ENCODE measurements around the gene MGMT. TPM values are rescaled to one million over a fixed set of nuclear protein-coding genes. Genes with fewer than 3 reads are reported as not detected.

The MGMT gene
- total RNA-seq, 4 donors from 2014 or later, result 16.5 to 37.5 (median 32.1) TPM

DNA sequence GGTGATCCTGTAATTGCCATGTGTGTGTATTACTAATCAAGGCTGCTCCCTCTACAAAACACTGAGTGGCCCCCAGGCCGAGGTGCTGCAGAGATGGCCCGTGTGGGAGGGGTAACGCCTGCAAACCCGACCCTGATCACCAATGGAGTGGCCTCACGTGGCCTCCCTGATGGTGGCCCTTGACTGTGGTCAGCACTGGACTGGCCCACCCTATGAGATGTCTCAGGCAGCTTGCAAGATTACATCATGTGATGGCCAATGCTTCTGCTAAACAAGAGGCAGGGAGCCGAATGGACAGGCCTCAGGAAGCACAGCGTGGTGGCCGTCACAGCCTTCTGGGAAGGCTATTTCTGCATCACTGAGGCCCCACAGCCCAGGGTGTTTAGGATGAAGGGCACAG is 186.4 kb downstream of the MGMT start:
- H3K4me1 ChIP-seq, result no peaks in the 10 kb centered on the region
- H3K27me3 ChIP-seq, result no peaks in the 10 kb centered on the region
- H3K9me3 ChIP-seq, result no peaks in the 10 kb centered on the region
- no peak overlapping the region for H3K4me3 ChIP-seq
- no peak for ATAC-seq
- TF ChIP-seq POLR2AphosphoS5 (IDR thresholded peaks at IDR 0.05) (no peak), EP300 (IDR thresholded peaks at IDR 0.05) (no peak)
- H3K27ac ChIP-seq, result no peak overlapping the region
- WGBS, 2 donors (ENCODE audit: low coverage in 1 of 2), result 76% methylated on average over 2 of the region's 8 CpGs; no CpG with 5 or more reads in 1 of the 2 donors
- H3K36me3 ChIP-seq, result no peaks in the 10 kb centered on the region

DNA sequence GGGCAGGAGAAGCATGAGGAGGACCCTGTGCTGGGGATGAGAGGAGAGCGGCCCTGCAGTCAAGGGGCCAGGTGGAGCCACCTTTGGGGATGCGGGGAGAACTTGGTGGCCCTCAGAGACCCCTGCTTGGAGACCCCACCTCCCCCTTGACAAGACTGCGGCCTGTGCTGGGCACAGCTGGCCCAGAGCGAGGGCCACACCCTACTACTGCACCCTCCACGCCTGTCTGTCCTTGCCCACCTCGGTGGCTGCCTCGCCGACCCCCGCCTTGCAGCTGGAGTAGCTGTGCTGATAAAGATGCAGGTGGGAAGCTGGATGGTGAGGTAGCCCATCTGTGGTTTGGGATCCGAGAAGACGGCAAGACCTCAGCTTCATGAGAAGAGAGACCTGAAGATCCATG is 186.8 kb downstream of the MGMT start:
- Histone ChIP-seq H3K27me3 (no peaks in the 10 kb centered on the region), H3K36me3 (no peaks in the 10 kb centered on the region), H3K27ac (no peak overlapping the region), H3K4me1 (no peaks in the 10 kb centered on the region), H3K4me3 (no peak overlapping the region), H3K9me3 (no peaks in the 10 kb centered on the region)
- WGBS, 2 donors (ENCODE audit: low coverage in 1 of 2), result 100% methylated on average over 1 of the region's 11 CpGs; no CpG with 5 or more reads in 1 of the 2 donors
- TF ChIP-seq POLR2A (IDR thresholded peaks at IDR 0.05), result no peak
- TF ChIP-seq, protein P1, sequence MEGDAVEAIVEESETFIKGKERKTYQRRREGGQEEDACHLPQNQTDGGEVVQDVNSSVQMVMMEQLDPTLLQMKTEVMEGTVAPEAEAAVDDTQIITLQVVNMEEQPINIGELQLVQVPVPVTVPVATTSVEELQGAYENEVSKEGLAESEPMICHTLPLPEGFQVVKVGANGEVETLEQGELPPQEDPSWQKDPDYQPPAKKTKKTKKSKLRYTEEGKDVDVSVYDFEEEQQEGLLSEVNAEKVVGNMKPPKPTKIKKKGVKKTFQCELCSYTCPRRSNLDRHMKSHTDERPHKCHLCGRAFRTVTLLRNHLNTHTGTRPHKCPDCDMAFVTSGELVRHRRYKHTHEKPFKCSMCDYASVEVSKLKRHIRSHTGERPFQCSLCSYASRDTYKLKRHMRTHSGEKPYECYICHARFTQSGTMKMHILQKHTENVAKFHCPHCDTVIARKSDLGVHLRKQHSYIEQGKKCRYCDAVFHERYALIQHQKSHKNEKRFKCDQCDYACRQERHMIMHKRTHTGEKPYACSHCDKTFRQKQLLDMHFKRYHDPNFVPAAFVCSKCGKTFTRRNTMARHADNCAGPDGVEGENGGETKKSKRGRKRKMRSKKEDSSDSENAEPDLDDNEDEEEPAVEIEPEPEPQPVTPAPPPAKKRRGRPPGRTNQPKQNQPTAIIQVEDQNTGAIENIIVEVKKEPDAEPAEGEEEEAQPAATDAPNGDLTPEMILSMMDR (IDR thresholded peaks at IDR 0.05), result no peak
- TF ChIP-seq EP300 (IDR thresholded peaks at IDR 0.05), result no peak
- TF ChIP-seq POLR2AphosphoS5 (IDR thresholded peaks at IDR 0.05), result no peak
- no peak for ATAC-seq

DNA sequence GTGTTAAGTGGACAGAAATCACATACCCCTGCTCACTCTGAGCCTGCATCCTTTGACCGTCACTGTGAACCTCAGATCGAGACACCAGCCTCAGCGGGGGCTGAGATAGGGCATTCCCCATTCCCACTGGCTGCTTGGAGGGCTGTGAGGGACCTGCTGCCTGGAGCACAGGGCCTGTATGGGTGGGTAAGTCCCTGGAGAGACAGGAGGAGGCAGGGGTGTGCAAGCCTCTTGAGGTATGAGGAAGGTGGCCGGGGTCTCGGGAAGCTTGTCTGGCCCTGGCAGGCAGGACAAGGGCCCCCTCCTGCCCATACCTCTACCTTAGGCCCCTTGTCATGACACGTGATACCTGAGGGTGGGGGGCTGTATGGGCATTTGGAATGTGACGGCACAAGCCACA is 187.4 kb downstream of the MGMT start:
- TF ChIP-seq POLR2A (IDR thresholded peaks at IDR 0.05) (no peak), POLR2AphosphoS5 (IDR thresholded peaks at IDR 0.05) (no peak), EP300 (IDR thresholded peaks at IDR 0.05) (no peak)
- TF ChIP-seq, protein P1 (IDR thresholded peaks at IDR 0.05), result no peak
- Histone ChIP-seq H3K4me1 (peaks cover 0 to 5% (median 0%) of the 10 kb centered on the region in 3 donors), H3K27ac (no peak overlapping the region), H3K9me3 (no peaks in the 10 kb centered on the region), H3K4me3 (no peak overlapping the region), H3K36me3 (no peaks in the 10 kb centered on the region), H3K27me3 (no peaks in the 10 kb centered on the region)
- 100% methylated on average over 1 to 3 of the region's 7 CpGs for WGBS, 2 donors (ENCODE audit: low coverage in 1 of 2)
- no peak for ATAC-seq

DNA sequence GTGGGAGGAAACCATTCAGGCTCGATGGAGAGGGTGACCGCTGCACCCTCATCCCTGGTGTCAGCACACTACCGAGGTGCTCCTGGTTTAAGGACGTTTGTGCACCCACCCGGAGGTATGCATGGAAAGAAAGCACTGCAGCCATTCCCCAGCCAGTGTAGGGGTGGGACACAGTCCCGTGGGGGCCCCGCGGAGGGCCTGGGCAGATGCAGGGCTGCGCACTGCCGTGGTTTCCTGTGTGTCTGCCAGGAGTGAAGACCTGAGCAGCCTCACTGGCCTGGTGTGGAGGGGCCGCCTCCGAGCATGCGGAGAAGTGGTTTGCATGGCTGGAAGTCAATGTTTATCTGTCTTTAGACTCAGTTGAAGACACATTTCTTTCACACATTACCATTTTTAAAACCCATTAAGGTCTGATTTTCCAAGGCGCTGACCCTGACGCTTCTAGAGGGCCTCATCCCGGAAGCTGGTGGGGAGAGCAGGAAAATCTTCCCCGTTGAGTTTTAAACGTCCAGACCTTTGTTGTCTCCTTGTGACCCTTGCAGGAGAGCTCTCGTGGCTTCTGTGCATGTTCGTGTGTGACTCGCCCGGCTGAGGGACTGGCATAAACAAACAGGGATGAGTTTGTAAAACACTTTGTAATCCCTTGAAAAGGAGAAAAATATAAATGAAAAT is 188.1 kb downstream of the MGMT start:
- no peak for TF ChIP-seq POLR2A (IDR thresholded peaks at IDR 0.05)
- no peak for TF ChIP-seq POLR2AphosphoS5 (IDR thresholded peaks at IDR 0.05)
- no peak for TF ChIP-seq EP300 (IDR thresholded peaks at IDR 0.05)
- TF ChIP-seq, protein P1 (IDR thresholded peaks at IDR 0.05), result no peak
- H3K27ac ChIP-seq, result no peak overlapping the region
- ATAC-seq, result no peak

DNA sequence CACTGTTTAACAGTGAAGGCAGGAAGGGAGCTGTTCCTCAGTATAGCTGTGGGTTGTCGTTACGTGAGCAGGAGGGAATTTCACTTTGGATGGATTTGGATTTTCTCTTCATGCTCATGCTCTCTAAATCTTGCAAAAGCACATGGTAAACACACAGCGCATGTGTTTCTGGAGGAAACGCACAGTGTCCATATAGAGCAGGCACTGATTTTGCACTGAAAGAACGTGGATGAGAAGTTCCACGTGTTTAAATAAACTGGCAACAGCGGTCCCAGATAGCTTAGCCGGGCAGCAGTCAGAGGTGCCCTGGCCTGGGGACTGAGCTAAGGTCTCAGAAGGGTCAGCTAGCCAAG is 188.6 kb downstream of the MGMT start:
- 89 to 91% methylated on average over 6 to 8 of the region's 8 CpGs for WGBS, 2 donors (ENCODE audit: low coverage in 1 of 2)
- ATAC-seq, result no peak

More for the DNA sequence above, 188.1 kb downstream of the MGMT start:
- no peaks in the 10 kb centered on the region for H3K9me3 ChIP-seq
- no peaks in the 10 kb centered on the region for H3K27me3 ChIP-seq
- no peak overlapping the region for H3K4me3 ChIP-seq
- no peaks in the 10 kb centered on the region for H3K36me3 ChIP-seq
- 61 to 67% methylated on average over 7 to 10 of the region's 22 CpGs for WGBS, 2 donors (ENCODE audit: low coverage in 1 of 2)
- H3K4me1 ChIP-seq, result peaks cover 0 to 10% (median 0%) of the 10 kb centered on the region in 3 donors

More for the DNA sequence above, 188.6 kb downstream of the MGMT start:
- Histone ChIP-seq H3K9me3 (no peaks in the 10 kb centered on the region), H3K4me1 (peaks cover 0 to 10% (median 0%) of the 10 kb centered on the region in 3 donors), H3K27ac (no peak overlapping the region), H3K4me3 (no peak overlapping the region), H3K36me3 (no peaks in the 10 kb centered on the region), H3K27me3 (no peaks in the 10 kb centered on the region)
- no peak for TF ChIP-seq EP300 (IDR thresholded peaks at IDR 0.05)
- no peak for TF ChIP-seq POLR2AphosphoS5 (IDR thresholded peaks at IDR 0.05)
- TF ChIP-seq POLR2A (IDR thresholded peaks at IDR 0.05), result no peak
- TF ChIP-seq, protein P1 (IDR thresholded peaks at IDR 0.05), result no peak
